T-helper 2 cell treated with Interferon-gamma antibody and Interleukin-4, amounts not matched to agents 100 ng/mL and 5 ng/mL, for 36 hours (primary cell): ENCODE measurements around the gene HOXB6. TPM values are rescaled to one million over a fixed set of nuclear protein-coding genes. Genes with fewer than 3 reads are reported as not detected.

Source experiments
- intact Hi-C: fragments of 100-400 bp; cut with micrococcal nuclease; formaldehyde crosslinking; loops from one replicate; pipeline ENCODE4 v1.15.1; 2023
- total RNA-seq: library from RNA; stranded (reverse); gene quantifications from 2 replicates; pipeline ENCODE4 v1.2.3, GENCODE V29; 2022

HOXB6 gene
- total RNA-seq, 1 donor from 2014 or later: not detected

DNA sequence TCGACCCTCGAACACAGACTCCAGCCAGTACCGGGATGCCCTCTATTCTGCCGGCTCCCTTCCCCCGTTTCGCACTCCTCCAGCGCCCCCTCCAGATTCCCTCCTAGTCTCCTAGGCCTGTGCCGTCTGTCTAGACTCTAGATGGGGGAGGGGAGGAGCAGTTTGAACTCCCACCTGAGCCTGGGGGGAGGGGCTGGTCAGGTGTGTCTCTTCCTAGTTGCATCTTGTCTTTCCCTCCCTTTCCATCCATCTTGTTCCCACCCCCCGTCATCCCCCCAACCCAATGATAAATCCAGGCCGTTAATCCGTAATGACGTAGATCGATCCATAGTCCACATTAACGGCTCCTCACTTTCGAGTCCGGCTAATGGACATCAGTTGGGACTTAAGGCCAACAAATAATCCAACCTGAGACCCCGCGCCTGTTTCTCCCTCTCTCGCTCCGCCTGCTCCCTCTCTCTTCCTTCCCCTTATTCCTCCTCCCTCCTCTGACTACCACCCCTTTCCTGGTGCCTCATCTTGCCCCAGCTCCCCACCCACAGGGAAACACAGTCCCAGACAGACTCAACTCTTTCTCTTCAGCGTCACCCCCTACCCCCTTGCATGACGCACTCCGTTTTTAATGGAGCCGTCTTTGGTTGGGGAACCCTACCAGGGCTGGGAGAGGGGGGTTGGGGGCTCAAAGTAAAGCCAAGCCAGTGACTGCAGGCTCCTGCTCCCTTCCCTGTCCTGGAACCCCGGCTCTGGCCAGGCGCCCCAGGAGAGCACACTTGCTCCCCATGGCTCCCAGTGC, 7.9 kb downstream of the HOXB6 start:
- intact Hi-C loops: loop anchor here (2.0 to 10.0 kb wide), 3 partner anchors 16 to 442 kb away; no protein-coding TSS in a partner anchor

DNA sequence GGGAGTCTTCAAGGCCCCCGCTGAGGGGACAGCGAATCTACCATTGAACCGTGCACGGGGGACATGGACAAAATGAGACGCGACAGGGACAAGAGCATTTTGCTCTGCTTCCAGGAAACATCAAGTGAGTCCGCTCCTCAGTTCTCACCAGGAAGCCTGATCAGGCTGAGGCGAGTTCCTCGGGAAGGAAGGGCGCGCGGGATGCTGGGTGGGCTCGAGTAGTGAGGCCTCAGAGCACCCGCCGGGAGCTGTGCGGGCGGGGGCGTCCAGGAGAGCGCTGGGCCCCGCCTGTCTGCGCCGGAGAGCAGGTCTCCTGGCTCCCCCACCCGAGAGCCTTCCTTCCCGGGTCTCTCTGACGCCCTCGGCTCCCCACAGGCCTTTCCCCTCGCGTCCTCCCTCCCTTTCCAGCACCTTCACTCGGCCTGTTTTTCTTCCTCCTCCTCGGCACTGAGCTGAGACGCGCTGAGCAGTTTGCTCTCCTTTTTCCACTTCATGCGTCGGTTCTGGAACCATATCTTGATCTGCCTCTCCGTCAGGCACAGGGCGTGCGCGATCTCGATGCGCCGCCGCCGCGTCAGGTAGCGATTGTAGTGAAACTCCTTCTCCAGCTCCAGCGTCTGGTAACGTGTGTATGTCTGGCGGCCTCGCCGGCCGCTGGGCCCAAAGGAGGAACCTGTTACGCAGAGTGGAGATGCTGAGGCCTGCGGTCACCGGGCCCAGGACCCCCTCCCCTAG, 8.6 kb downstream of the HOXB6 start:
- intact Hi-C loops: loop anchor here (2.0 to 10.0 kb wide), 3 partner anchors 17 to 441 kb away; no protein-coding TSS in a partner anchor

DNA sequence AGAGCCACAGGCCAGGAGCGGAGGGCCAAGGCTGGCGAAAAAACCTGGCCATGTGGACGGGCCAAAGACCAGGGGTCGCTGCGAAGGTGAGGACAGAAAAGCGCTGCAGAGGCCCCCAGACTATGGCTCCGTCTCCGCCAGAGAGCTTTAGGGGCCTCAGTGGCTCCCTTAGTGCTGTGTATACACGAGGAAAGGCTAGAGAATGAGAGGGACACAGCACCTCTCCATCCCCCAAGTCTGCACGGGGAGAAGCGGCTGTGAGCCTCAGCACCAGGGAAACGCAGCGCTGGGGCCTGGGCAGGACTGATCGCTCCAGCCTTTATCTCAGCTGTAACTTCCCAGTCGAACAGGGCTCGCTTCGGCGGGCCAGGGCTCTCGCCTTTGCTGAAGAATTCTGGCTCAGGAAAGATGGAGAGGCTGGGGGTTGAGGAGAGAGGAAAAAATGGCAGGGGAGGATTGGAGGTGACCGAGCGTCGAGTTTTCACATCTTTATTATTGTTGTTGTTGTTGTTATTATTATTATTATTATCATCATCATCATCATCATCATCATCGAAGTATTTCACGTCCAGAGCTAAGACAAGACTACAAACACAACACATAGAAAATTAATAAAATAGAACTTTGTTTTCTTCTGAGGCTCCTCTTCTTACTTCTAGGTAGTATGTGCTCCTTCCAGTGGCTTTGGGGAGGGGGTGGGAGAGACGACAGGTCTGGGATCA, 9.3 kb downstream of the HOXB6 start:
- intact Hi-C loops: loop anchor here (10.0 kb wide), 2 partner anchors 291 to 441 kb away; no protein-coding TSS in a partner anchor

DNA sequence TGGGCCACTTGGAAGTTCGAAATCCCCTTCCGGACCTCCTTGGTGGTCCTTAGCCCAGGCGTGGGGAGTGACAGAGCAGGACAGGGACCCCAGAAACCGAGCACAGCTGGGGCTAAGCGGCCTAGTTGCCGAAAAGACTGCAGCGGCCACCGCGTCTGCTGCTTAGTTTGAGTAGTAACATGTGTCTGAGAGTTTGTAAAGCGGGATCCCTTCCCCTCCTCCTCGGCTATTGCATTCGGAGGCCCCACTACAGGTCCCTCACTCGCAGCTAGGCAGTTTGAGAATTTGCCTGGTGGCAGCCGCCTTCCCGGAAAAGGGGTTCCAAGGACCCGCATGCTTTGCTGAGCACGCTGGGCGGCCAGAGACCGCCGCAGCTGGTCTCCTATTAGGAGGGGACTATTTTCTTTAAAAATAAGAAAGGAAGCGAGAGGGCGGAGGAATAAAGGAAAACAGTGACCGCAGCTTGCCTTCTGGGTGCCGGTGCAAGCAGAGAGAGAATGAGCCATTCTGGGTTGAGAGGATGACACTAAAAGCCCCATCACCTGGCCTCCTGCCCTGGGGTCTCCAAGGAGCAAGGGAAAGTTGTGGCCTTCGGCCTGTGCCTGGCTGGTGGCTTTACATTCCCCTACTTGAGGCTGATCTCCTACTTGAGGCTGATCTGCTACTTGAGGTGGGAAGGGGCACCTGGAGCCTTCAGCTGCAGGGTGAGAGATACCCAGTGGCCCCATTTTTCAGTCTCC, 10.1 kb downstream of the HOXB6 start:
- intact Hi-C loops: loop anchor here (1.0 to 10.0 kb wide), 4 partner anchors 258 to 440 kb away; no protein-coding TSS in a partner anchor

GRCh38 chr17:48593840-48594537, 10.8 kb downstream of the HOXB6 start:
- intact Hi-C loops: loop anchor here (1.0 to 10.0 kb wide), 4 partner anchors 258 to 439 kb away; no protein-coding TSS in a partner anchor

DNA sequence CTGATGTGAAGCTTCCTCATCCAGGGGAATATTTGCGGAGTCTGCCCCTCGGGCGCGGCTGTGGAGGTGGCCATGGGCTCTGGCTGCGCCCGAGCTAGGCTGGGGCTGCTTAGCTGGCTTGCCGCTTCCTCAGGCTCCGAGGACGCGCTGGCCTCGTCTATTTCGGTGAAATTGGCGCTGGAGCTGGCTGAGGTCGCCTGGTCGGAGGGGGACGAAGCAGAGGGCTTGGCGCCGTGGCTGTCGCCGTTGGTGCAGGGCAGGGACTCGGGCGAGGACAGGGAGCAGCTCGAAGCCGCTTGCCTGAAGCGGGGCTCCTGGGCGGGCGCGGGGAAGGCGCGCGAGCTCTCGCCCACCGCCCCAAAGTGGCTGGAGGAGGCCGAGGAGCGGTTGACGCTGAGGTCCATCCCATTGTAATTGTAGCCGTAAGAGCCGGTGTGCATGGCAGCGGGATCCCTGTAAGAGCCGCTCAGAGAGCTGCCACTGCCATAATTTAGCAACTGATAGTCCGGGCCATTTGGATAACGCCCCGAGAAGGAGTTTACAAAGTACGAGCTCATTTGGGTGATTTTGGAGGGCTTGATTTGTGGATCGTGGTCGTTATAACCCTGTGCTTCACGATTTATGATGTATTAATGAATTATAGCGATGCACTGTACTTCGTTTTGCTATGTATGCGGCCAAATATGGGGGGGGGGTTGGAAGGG, 11.5 kb downstream of the HOXB6 start, which contains the start of gene HOXB5:
Gene HOXB5 (minus strand): TSS at position 654 of the 704 bp plus-strand sequence. CDS start 97 bp downstream, at position 557.
- intact Hi-C loops: loop anchor here (10.0 kb wide), 2 partner anchors 288 to 438 kb away; no protein-coding TSS in a partner anchor

GRCh38 chr17:48592577-48592976, 12.2 kb downstream of the HOXB6 start:
- intact Hi-C loops: loop anchor here (10.0 kb wide), 2 partner anchors 288 to 438 kb away; no protein-coding TSS in a partner anchor

DNA sequence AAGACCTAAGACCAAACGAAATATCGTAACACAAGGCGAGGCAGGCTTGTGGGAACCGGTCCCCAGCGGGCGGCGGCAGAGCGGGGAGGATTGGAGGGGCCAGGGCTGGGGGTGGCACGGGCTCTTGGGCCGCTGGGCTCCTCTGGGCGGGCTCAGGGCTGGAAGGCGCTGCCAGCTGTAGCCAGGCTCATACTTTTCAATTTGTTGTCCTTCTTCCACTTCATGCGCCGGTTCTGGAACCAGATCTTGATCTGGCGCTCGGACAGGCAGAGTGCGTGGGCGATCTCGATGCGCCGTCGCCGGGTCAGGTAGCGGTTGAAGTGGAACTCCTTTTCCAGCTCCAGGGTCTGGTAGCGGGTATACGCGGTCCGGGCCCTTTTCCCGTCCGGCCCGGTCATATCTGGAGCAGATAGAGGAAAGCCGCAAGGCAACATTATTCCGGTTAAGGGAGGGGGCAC, 12.7 kb downstream of the HOXB6 start:
- intact Hi-C loops: loop anchor here (10.0 kb wide), 2 partner anchors 287 to 437 kb away; no protein-coding TSS in a partner anchor

DNA sequence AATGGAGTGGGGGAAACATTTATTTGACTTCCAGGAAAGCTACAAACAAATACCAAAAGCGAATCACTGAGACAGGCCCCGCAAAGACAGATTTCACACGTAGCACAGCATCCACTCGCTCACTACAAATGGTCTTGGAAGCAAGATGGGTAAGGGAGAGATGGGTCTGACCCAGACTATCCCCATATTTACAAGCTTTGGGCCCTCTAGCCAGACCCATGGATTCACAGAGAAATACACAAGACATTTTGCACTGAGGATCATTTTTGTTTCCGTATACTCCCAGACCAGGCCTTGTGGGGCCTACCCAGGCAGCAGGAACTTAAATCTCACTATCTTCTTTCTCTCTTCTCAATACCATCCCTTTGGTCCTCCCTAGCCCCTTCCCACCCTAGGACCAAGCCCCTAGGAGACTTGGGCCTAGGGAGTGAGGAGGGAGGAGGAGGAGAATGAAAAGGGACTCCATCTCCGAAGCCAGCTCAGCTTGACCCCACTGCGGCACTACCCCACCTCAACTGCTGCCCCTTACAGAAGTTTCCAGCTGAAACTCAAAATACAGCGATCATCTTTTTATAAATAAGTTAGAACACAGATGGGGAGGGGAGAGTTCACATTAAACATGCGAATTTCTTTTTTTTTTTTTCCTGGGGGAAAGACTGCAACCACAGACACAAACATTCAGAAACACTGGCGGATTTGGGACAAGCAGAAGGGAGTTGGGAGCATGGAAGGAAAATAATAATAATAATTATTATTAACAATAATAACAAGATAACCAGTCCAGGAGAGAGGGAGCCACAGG, 13.3 kb downstream of the HOXB6 start:
- intact Hi-C loops: loop anchor here (10.0 kb wide), 2 partner anchors 287 to 437 kb away; no protein-coding TSS in a partner anchor

GRCh38 chr17:48590607-48591161, 14.1 kb downstream of the HOXB6 start:
- intact Hi-C loops: loop anchor here (10.0 kb wide), 2 partner anchors 286 to 436 kb away; no protein-coding TSS in a partner anchor

DNA sequence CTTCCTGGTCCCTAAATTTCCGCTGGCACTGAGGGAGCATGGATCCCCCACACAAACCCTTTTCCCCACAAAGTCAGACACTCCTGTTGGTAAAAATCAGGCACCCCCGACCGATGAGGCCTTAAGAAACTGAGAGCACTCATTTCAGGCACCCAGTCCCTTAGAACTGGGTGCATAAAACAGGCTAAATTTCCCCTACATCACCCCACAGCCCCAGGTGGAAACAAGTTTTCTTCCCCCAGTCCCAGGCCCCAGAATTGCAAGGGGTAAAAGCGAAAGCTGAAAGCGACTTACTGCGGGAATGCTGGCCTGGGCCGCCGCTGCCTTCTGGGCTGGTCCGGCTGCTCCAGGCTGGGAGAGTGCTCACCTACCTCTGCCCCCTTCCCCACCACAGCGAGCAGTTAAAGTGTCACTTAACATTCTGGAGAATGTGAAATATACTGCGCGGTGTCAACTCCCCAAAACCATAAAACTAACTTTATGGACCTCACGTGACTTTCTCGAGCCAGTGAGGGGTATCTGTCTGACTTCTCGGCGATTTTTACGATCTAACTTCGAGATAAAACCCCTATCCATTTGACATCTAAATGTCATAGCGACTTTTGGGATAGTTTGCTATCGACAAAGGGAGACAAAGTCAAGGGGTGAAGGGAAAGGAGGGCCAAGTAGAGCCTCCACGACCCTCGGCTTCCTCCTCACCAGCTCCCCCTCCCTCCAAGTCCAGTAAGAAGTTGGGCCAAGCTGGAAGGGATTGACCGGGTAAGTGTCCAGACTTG, 14.8 kb downstream of the HOXB6 start, which contains the start of gene HOXB3:
Gene HOXB3 (minus strand): TSS at position 411 of the 776 bp plus-strand sequence. CDS start 37,767 bp downstream, outside the sequence.
- intact Hi-C loops: loop anchor here (10.0 kb wide), 2 partner anchors 285 to 435 kb away; no protein-coding TSS in a partner anchor

GRCh38 chr17:48589060-48589830, 15.5 kb downstream of the HOXB6 start:
- intact Hi-C loops: no loop called here

DNA sequence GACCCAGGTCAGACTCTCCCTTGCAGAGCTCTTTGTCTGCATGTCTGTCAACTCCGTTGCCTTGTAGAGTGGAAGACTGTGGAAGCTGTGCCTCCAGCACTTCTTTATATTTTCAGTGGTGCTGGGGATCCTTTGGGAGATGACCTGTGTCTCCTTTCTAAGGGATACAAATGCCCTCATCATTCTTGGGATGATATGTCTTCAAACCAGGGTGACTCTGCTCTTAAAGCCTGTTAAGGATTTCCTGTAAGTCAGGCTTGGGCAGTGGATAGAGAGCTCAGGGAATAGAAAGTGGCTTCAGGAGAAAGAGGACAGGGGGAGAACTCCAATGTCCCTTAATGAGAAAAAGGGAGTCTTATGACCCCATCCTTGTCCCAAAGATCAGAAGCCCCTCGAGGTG, 16.3 kb downstream of the HOXB6 start:
- intact Hi-C loops: no loop called here

DNA sequence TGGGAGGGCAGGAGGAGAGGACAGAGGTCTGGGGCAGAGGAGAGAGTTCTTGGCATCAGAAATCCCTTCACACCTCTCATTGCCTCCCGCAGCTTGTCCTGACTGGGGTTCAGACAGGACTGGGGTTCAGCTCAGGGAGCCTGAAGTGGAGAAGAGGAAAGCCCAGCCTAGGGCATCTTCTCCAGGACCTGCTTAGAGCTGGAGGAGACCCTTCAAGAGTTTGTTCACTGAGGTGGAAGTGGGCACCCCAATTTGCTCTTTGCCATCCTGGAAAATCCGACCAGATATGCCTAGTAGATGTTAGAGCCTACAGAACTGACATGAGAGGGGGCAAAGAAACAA, 16.7 kb downstream of the HOXB6 start:
- intact Hi-C loops: no loop called here

- intact Hi-C loops: loop anchor here (1.0 kb wide), 1 partner anchor 207 kb away; no protein-coding TSS in a partner anchor
Measured at GRCh38 chr17:48587276-48588073, 17.3 kb downstream of the HOXB6 start.
